ENCODE measurements around the gene FANK1.

FANK1 gene

DNA sequence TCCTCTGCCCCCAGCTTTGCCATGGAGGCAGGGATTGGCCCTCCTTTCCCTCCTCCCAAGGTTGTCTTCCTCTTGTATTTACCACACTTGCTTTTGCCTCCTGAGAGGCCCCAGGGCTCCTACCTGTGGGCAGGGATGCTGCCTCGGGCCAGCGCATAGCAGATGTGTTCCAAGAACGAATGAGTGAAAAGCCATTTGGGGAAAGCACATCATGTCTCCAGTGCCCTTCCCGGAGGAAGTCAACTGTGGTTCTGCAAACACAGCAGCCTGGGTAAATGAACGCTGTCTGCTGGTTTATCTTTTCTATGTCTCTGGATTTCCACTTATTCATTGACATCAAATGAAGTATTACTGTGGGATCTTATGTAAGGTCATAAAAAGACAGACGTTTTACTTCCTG is 161.7 kb downstream of the FANK1 start:
- DNase-seq (ENCODE audit: low read depth): no peak
- TF ChIP-seq, protein P1, sequence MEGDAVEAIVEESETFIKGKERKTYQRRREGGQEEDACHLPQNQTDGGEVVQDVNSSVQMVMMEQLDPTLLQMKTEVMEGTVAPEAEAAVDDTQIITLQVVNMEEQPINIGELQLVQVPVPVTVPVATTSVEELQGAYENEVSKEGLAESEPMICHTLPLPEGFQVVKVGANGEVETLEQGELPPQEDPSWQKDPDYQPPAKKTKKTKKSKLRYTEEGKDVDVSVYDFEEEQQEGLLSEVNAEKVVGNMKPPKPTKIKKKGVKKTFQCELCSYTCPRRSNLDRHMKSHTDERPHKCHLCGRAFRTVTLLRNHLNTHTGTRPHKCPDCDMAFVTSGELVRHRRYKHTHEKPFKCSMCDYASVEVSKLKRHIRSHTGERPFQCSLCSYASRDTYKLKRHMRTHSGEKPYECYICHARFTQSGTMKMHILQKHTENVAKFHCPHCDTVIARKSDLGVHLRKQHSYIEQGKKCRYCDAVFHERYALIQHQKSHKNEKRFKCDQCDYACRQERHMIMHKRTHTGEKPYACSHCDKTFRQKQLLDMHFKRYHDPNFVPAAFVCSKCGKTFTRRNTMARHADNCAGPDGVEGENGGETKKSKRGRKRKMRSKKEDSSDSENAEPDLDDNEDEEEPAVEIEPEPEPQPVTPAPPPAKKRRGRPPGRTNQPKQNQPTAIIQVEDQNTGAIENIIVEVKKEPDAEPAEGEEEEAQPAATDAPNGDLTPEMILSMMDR (IDR thresholded peaks at IDR 0.05; ENCODE audit: insufficient read depth, low read depth, low read length, missing control alignments): no peak
- H3K4me3 ChIP-seq (ENCODE audit: low read length): no peak overlapping the region

DNA sequence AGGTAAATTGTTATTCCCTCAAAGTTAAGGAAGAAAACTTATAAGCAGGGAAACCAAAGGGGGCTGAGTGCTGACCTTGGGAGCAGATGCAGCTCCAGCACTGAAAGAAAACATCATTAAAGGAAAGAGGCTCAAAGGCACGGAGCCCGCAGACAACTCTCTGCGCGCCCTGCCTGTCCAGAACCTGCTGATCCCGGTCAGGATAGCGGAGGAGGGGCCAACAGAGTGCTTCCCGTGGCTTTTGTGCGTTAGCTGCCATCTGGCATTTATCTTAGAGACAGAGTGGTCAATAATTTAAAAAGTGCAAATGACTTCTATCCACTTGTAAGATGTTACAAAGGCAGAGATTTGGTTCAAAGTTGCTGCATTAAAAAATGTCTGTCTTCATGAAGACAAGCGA is 162.1 kb downstream of the FANK1 start:
- no peak overlapping the region for H3K4me3 ChIP-seq (ENCODE audit: low read length)
- no peak for DNase-seq (ENCODE audit: low read depth)
- TF ChIP-seq, protein P1 (IDR thresholded peaks at IDR 0.05; ENCODE audit: insufficient read depth, low read depth, low read length, missing control alignments): no peak

Measured in epithelial cell of esophagus (primary cell).